H1 (cell line): ENCODE measurements around the gene PTPN21. TPM values are rescaled to one million over a fixed set of nuclear protein-coding genes. Genes with fewer than 3 reads are reported as not detected.

Experiments
- CTCF ChIA-PET: fragments of 300-600 bp; sonication (Branson Sonifier 250); formaldehyde crosslinking; loops from one replicate; lab custom pipeline; 2021; ENCODE audit not compliant: partially characterized antibody; lab: Charles Lee
- POLR2A ChIA-PET: fragments of 300-600 bp; sonication (Branson Sonifier 250); formaldehyde crosslinking; loops from one replicate; lab custom pipeline; 2021; ENCODE audit warnings: inconsistent platforms; ENCODE audit not compliant: partially characterized antibody; lab: Charles Lee
- DNase-seq, 2 experiments: peaks; one replicate each; pipeline versions ENCODE4 v3.0.0 to v3.0.0-alpha.2; 2010 to 2022; ENCODE audit warnings: low spot score in 2 of 2, low read depth in 1 of 2, mixed read lengths in 1 of 2
- FAIRE-seq: peaks from 2 replicates; lab custom pipeline; 2011; peaks lifted over from hg19 to GRCh38; lab: Jason Lieb, UNC
- H2AFZ ChIP-seq: 2 replicates; pipeline ENCODE4 v1.8.1; 2012; ENCODE audit warnings: low read length, inconsistent platforms
- H2AK5ac ChIP-seq: 2 replicates; pipeline ENCODE4 v1.6.1; 2013; ENCODE audit warnings: low read depth, low read length
- H2BK120ac ChIP-seq: replicated peaks from 2 replicates; pipeline ENCODE3; 2013; ENCODE audit warnings: low read depth, low read length, inconsistent platforms
- H2BK12ac ChIP-seq: 2 replicates; pipeline ENCODE4 v1.6.1; 2013; ENCODE audit warnings: low read depth, low read length
- H2BK15ac ChIP-seq: 2 replicates; pipeline ENCODE4 v1.6.1; 2013; ENCODE audit warnings: low read length
- H2BK20ac ChIP-seq: 2 replicates; pipeline ENCODE4 v1.6.1; 2013; ENCODE audit warnings: low read length
- H2BK5ac ChIP-seq: 2 replicates; pipeline ENCODE4 v1.6.1; 2013; ENCODE audit warnings: low read depth, low read length
- H3K14ac ChIP-seq: 2 replicates; pipeline ENCODE4 v1.6.1; 2013; ENCODE audit warnings: inconsistent platforms; ENCODE audit not compliant: insufficient read length
- H3K18ac ChIP-seq: 2 replicates; pipeline ENCODE4 v1.6.1; 2013; ENCODE audit warnings: low read length; ENCODE audit errors: extremely low read depth
- H3K23ac ChIP-seq: 2 replicates; pipeline ENCODE4 v1.6.1; 2013; ENCODE audit warnings: inconsistent platforms; ENCODE audit not compliant: insufficient read length
- H3K23me2 ChIP-seq: 2 replicates; pipeline ENCODE4 v1.6.1; 2013; ENCODE audit warnings: low read depth, low read length
- H3K27ac ChIP-seq: 2 replicates; pipeline ENCODE4 v1.6.1; 2011; ENCODE audit warnings: low read depth, low read length, inconsistent platforms
- H3K27me3 ChIP-seq, 4 experiments: replicated peaks in 1 of 4; 1 replicate in 1 of 4; 2 replicates in 3 of 4; pipeline versions ENCODE4 v1.6.1 to v1.8.1; 2011 to 2013; ENCODE audit warnings: low read length in 3 of 4, mild to moderate bottlenecking in 3 of 4, inconsistent platforms in 2 of 4, mixed read lengths in 2 of 4, moderate library complexity in 1 of 4; ENCODE audit not compliant: control insufficient read depth in 3 of 4, insufficient read depth in 3 of 4; ENCODE audit errors: extremely low read depth in 1 of 4
- H3K36me3 ChIP-seq, 4 experiments: 2 replicates each; pipeline versions ENCODE4 v1.6.1 to v1.8.1; 2011 to 2013; ENCODE audit warnings: mild to moderate bottlenecking in 4 of 4, low read length in 3 of 4, moderate library complexity in 2 of 4, control low read depth in 1 of 4, inconsistent platforms in 1 of 4; ENCODE audit not compliant: insufficient read depth in 4 of 4, control insufficient read depth in 2 of 4
- H3K4ac ChIP-seq: replicated peaks from 2 replicates; pipeline ENCODE3; 2013; ENCODE audit warnings: low read length, low read depth, mixed read lengths, inconsistent platforms; ENCODE audit not compliant: insufficient read length
- H3K4me1 ChIP-seq, 4 experiments: replicated peaks in 1 of 4; 1 replicate in 1 of 4; 2 replicates in 3 of 4; pipeline versions ENCODE4 v1.6.1 to v1.8.1; 2011 to 2013; ENCODE audit warnings: low read length in 3 of 4, inconsistent platforms in 2 of 4, mixed read lengths in 1 of 4; ENCODE audit not compliant: insufficient read depth in 4 of 4, control insufficient read depth in 3 of 4
- H3K4me2 ChIP-seq, 2 experiments: 2 replicates each; pipeline versions ENCODE4 v1.6.1 to v1.8.1; 2011 to 2013; ENCODE audit warnings: low read depth in 2 of 2, low read length in 2 of 2, control low read depth in 1 of 2, inconsistent platforms in 1 of 2, mild to moderate bottlenecking in 1 of 2; ENCODE audit not compliant: insufficient read depth in 1 of 2
- H3K4me3 ChIP-seq, 4 experiments: fragments of 200-600, 300-600 bp in 1 of 4; sonication (generic), shearing (Covaris generic), sonication (Bioruptor Twin) in 1 of 4; 2 replicates each; pipeline versions ENCODE4 v1.5.1 to v1.8.1; 2011 to 2016; ENCODE audit warnings: low read length in 4 of 4, low read depth in 3 of 4, control low read depth in 2 of 4, inconsistent platforms in 2 of 4, mild to moderate bottlenecking in 2 of 4, mixed read lengths in 1 of 4, moderate library complexity in 1 of 4; ENCODE audit not compliant: insufficient read depth in 2 of 4; ENCODE audit errors: extremely low read depth in 1 of 4
- H3K56ac ChIP-seq: replicated peaks from 2 replicates; pipeline ENCODE3; 2013; ENCODE audit warnings: low read depth, mild to moderate bottlenecking, mixed read lengths, low read length, inconsistent platforms; ENCODE audit not compliant: insufficient read length
- H3K79me1 ChIP-seq: 2 replicates; pipeline ENCODE4 v1.6.1; 2013; ENCODE audit warnings: low read depth, low read length, control low read depth
- H3K79me2 ChIP-seq, 2 experiments: 2 replicates each; pipeline versions ENCODE4 v1.6.1 to v1.8.1; 2012 to 2013; ENCODE audit warnings: low read length in 2 of 2, mild to moderate bottlenecking in 2 of 2, inconsistent platforms in 1 of 2; ENCODE audit not compliant: insufficient read depth in 2 of 2, control insufficient read depth in 1 of 2
- H3K9ac ChIP-seq, 4 experiments: replicated peaks in 1 of 4; 1 replicate in 1 of 4; 2 replicates in 3 of 4; pipeline versions ENCODE4 v1.6.1 to v1.8.1; 2011 to 2013; ENCODE audit warnings: low read depth in 3 of 4, low read length in 3 of 4, control low read depth in 2 of 4, mild to moderate bottlenecking in 2 of 4, moderate library complexity in 2 of 4, inconsistent platforms in 1 of 4; ENCODE audit errors: extremely low read depth in 1 of 4
- H3K9me3 ChIP-seq, 2 experiments: 2 replicates each; pipeline versions ENCODE4 v1.6.1 to v1.8.1; 2012 to 2013; ENCODE audit warnings: mild to moderate bottlenecking in 2 of 2, moderate library complexity in 2 of 2, control low read depth in 1 of 2, inconsistent platforms in 1 of 2, low read depth in 1 of 2, low read length in 1 of 2, mixed read lengths in 1 of 2; ENCODE audit not compliant: insufficient read depth in 2 of 2
- H4K20me1 ChIP-seq, 2 experiments: replicated peaks in 1 of 2; 2 replicates each; pipeline versions ENCODE3 to v1.8.1; 2011 to 2013; ENCODE audit warnings: inconsistent platforms in 2 of 2, low read length in 2 of 2, mild to moderate bottlenecking in 1 of 2; ENCODE audit not compliant: insufficient read depth in 2 of 2, control insufficient read depth in 1 of 2
- H4K5ac ChIP-seq: 2 replicates; pipeline ENCODE4 v1.6.1; 2013; ENCODE audit warnings: low read length, low read depth, mixed read lengths, inconsistent platforms; ENCODE audit not compliant: insufficient read length
- H4K8ac ChIP-seq: 2 replicates; pipeline ENCODE4 v1.8.0; 2013; ENCODE audit warnings: mild to moderate bottlenecking, moderate library complexity, low read length, inconsistent platforms; ENCODE audit not compliant: insufficient read depth; ENCODE audit errors: extremely low read depth
- H4K91ac ChIP-seq: replicated peaks from 2 replicates; pipeline ENCODE3; 2013; ENCODE audit warnings: low read length, mixed read lengths, inconsistent platforms; ENCODE audit not compliant: insufficient read length
- BRCA1 ChIP-seq: IDR thresholded peaks from 2 replicates; pipeline ENCODE4 v1.6.1; 2012; ENCODE audit warnings: low read depth, low read length, improper control_type of control experiment
- CTCF ChIP-seq, 3 experiments: IDR thresholded peaks; 1 replicate in 2 of 3; 2 replicates in 1 of 3; pipeline versions ENCODE4 v1.5.1 to v1.6.1; 2011; ENCODE audit warnings: low read length in 3 of 3, mild to moderate bottlenecking in 3 of 3, inconsistent platforms in 2 of 3, low read depth in 1 of 3, moderate library complexity in 1 of 3; ENCODE audit not compliant: insufficient read depth in 1 of 3; ENCODE audit errors: control extremely low read depth in 1 of 3
- EP300 ChIP-seq, 2 experiments: IDR thresholded peaks; 1 replicate in 1 of 2; 2 replicates in 1 of 2; pipeline ENCODE4 v1.6.1; 2011 to 2012; ENCODE audit warnings: low read depth in 2 of 2, low read length in 2 of 2, mild to moderate bottlenecking in 2 of 2, borderline replicate concordance in 1 of 2, inconsistent platforms in 1 of 2, moderate library complexity in 1 of 2
- HDAC2 ChIP-seq, 2 experiments: fragments of 300-600 bp in 1 of 2; sonication (generic) in 1 of 2; IDR thresholded peaks; 2 replicates each; pipeline ENCODE4 v1.6.1; 2011 to 2012; ENCODE audit warnings: low read depth in 2 of 2, low read length in 2 of 2, mild to moderate bottlenecking in 2 of 2, moderate library complexity in 2 of 2, borderline replicate concordance in 1 of 2, inconsistent platforms in 1 of 2
- SIRT6 ChIP-seq: IDR thresholded peaks from one replicate; pipeline ENCODE4 v1.7.1; 2012; ENCODE audit warnings: low read length, inconsistent platforms
- SP1 ChIP-seq: IDR thresholded peaks from 2 replicates; pipeline ENCODE4 v1.6.1; 2011; ENCODE audit warnings: low read depth, low read length
- SRF ChIP-seq: IDR thresholded peaks from 2 replicates; pipeline ENCODE4 v1.6.1; 2011; ENCODE audit warnings: mild to moderate bottlenecking, low read depth, low read length, moderate library complexity
- WGBS, 2 experiments: shearing (Covaris generic) in 1 of 2; methylation state at CpG; one replicate each; pipeline versions ENCODE4 v1.1.6 to v1.1.7; 2013 to 2015; ENCODE audit warnings: low lambda C conversion rate in 2 of 2, mixed read lengths in 2 of 2, inconsistent platforms in 1 of 2, low coverage in 1 of 2, missing lambda C conversion rate in 1 of 2; ENCODE audit not compliant: insufficient replicate concordance in 2 of 2, insufficient coverage in 1 of 2, insufficient read length in 1 of 2; ENCODE audit errors: extremely low coverage in 1 of 2, missing lambda C conversion rate in 1 of 2; 5-methylcytosine and 5-hydroxymethylcytosine counted together
- polyA plus RNA-seq, 7 experiments: library from polyadenylated mRNA; depleted of rRNA in 3 of 7; stranded (reverse) in 5 of 7; unstranded in 2 of 7; fragments of >200 nt in 5 of 7; fragments of 200-250 nt in 2 of 7; gene quantifications; 1 replicate in 5 of 7; 2 replicates in 1 of 7; 4 replicates in 1 of 7; pipeline versions ENCODE4 v1.2.1 to v1.2.3, GENCODE V29; 2011 to 2013; ENCODE audit warnings: missing spikeins in 2 of 7, mixed read lengths in 2 of 7
- total RNA-seq: library from RNA; stranded (reverse); fragmentation: NEBNext Ultra II Directional; extraction: Animal tissue kit (Norgen Biotek cat#: 25700); gene quantifications from 2 replicates; pipeline ENCODE4 v1.2.1, GENCODE V29; 2021

Gene PTPN21
- total and polyA plus RNA-seq, 2 of the 8 experiments (the other 6 are each of a cell fraction or from before 2014, with no cell fraction given) = 6.5 to 16.1 TPM

DNA sequence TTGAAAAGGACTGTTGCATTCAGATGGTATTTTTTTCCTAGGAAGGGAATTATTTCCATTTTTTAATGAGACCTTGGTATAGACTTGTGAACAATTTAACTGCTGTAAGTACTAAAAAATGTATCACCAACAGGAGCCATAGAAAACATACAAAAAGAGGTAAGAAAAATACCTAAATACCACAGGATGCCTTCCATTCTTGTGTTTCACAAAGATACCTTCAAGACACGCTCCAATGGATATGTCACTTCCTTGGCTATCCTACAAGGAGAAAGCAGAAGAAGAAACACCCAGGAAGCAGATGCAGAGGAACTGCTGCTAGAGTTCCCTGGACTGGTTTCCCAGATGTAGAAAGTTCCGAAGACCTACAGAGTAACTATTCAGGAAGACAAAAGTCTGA, 54.2 kb downstream of the PTPN21 start:
- FAIRE-seq = no peak
- CTCF ChIA-PET = interaction anchor here (0.6 to 1.5 kb wide), 2 partner anchors 8 to 489 kb away, joined by 3 read pairs; no protein-coding TSS in a partner anchor

More for the DNA sequence above, 54.2 kb downstream of the PTPN21 start:
- H4K5ac ChIP-seq = no peak overlapping the region
- H2BK15ac ChIP-seq = no peak overlapping the region
- no peak overlapping the region for H2BK12ac ChIP-seq
- no peak overlapping the region for H4K91ac ChIP-seq
- 96% methylated on average over 2 of the region's 2 CpGs; no CpG with 5 or more reads in 1 of the 2 experiments for WGBS, 2 experiments
- no peak overlapping the region for H2BK20ac ChIP-seq
- POLR2A ChIA-PET = no interaction called here
- no peak overlapping the region for H3K9ac ChIP-seq
- peaks cover 0 to 2% of the 10 kb centered on the region in 2 experiments for H4K20me1 ChIP-seq
- H2BK120ac ChIP-seq = no peak overlapping the region
- no peak overlapping the region for H2BK5ac ChIP-seq
- H3K9me3 ChIP-seq = no peaks in the 10 kb centered on the region
- H3K4me2 ChIP-seq = no peak overlapping the region
- no peaks in the 10 kb centered on the region for H3K79me1 ChIP-seq
- H3K79me2 ChIP-seq = no peaks in the 10 kb centered on the region
- no peak overlapping the region for H3K14ac ChIP-seq
- H2AK5ac ChIP-seq = no peak overlapping the region
- no peak overlapping the region for H3K18ac ChIP-seq
- H3K4me1 ChIP-seq = no peaks in the 10 kb centered on the region
- no peaks in the 10 kb centered on the region for H3K23me2 ChIP-seq
- TF ChIP-seq BRCA1 (no peak), EP300 (IDR thresholded peaks at IDR 0.05; ENCODE audit: borderline replicate concordance in 1 of 2, low read depth in 2 of 2, low read length in 2 of 2) (no peak), SIRT6 (no peak), SRF (no peak), HDAC2 (IDR thresholded peaks at IDR 0.05; ENCODE audit: borderline replicate concordance in 1 of 2, low read depth in 2 of 2, low read length in 2 of 2) (no peak), CTCF (IDR thresholded peaks at IDR 0.05; ENCODE audit: control extremely low read depth in 1 of 3, insufficient read depth in 1 of 3, low read depth in 1 of 3, low read length in 3 of 3) (no peak), SP1 (no peak)
- no peak overlapping the region for H3K27ac ChIP-seq
- no peak for DNase-seq
- no peak overlapping the region for H2AFZ ChIP-seq
- no peak overlapping the region for H3K4me3 ChIP-seq
- H3K4ac ChIP-seq = no peak overlapping the region
- H4K8ac ChIP-seq = no peak overlapping the region
- H3K56ac ChIP-seq = no peak overlapping the region
- H3K36me3 ChIP-seq = peaks cover 0 to 20% (median 4%) of the 10 kb centered on the region in 4 experiments; a peak in 4 of 8 replicates
- no peak overlapping the region for H3K23ac ChIP-seq
- no peaks in the 10 kb centered on the region for H3K27me3 ChIP-seq
